HT1080 (cell line): Measurements from ENCODE around the gene CD300LB. TPM values are rescaled to one million over a fixed set of nuclear protein-coding genes. Genes with fewer than 3 reads are reported as not detected.
"Not testable (repeated sequence)": the region's sequence is repeated elsewhere in the genome, so short reads cannot be mapped to it uniquely, and the experiment has no call there.

Source experiments
- DNase-seq: peaks from one replicate; pipeline ENCODE4 v3.0.0-alpha.2; 2015; ENCODE audit warnings: low read depth
- total RNA-seq: library from RNA; depleted of rRNA; stranded (reverse); fragments of >200 nt; shearing (Covaris generic); gene quantifications from 2 replicates; pipeline ENCODE4 v1.2.3, GENCODE V29; 2014

The CD300LB gene
- total RNA-seq, 1 experiment from 2014 or later = not detected

- DNase-seq = no peak
Measured at GRCh38 chr17:74499992-74500391, 31.3 kb downstream of the CD300LB start.

- DNase-seq = no peak
Measured at GRCh38 chr17:74497471-74497870, 33.8 kb downstream of the CD300LB start.

GRCh38 chr17:74493331-74493833 is 37.9 kb downstream of the CD300LB start:
- peak; percentile 44 for DNase-seq

- no peak for DNase-seq
Measured at GRCh38 chr17:74491626-74492025, 39.6 kb downstream of the CD300LB start.

GRCh38 chr17:74490716-74491115 is 40.6 kb downstream of the CD300LB start:
- no peak for DNase-seq

GRCh38 chr17:74488276-74488675 is 43.0 kb downstream of the CD300LB start:
- DNase-seq = not testable (repeated sequence)

- no peak for DNase-seq
Measured at GRCh38 chr17:74485841-74486240, 45.4 kb downstream of the CD300LB start.

GRCh38 chr17:74485022-74485743 is 46.1 kb downstream of the CD300LB start:
- no peak for DNase-seq

GRCh38 chr17:74484066-74484465 is 47.2 kb downstream of the CD300LB start:
- DNase-seq = no peak

- no peak for DNase-seq
Measured at GRCh38 chr17:74481621-74482020, 49.7 kb downstream of the CD300LB start.

GRCh38 chr17:74480290-74480689 is 51.0 kb downstream of the CD300LB start:
- DNase-seq = no peak

- no peak for DNase-seq
Measured at GRCh38 chr17:74478420-74479100, 52.7 kb downstream of the CD300LB start.

- DNase-seq = no peak
Measured at GRCh38 chr17:74477411-74477810, 53.9 kb downstream of the CD300LB start.

GRCh38 chr17:74475189-74475588 is 56.1 kb downstream of the CD300LB start:
- no peak for DNase-seq

GRCh38 chr17:74474043-74474792 is 57.1 kb downstream of the CD300LB start:
- DNase-seq = no peak

GRCh38 chr17:74473294-74473693 is 58.0 kb downstream of the CD300LB start:
- no peak for DNase-seq

- DNase-seq = no peak
Measured at GRCh38 chr17:74472890-74473289, 58.4 kb downstream of the CD300LB start.

GRCh38 chr17:74471341-74471740 is 59.9 kb downstream of the CD300LB start:
- DNase-seq = no peak
